Measurements from ENCODE around the gene STYXL2.

Gene STYXL2

GRCh38 chr1:167105271-167106118 is 11.6 kb downstream of the STYXL2 start:
- DNase-seq (ENCODE audit: insufficient read length, low spot score) (no peak), FAIRE-seq (peak; percentile 45)

- DNase-seq (ENCODE audit: insufficient read length, low spot score) = no peak
- FAIRE-seq = no peak
Observed at GRCh38 chr1:167106119-167106461, 12.2 kb downstream of the STYXL2 start.

GRCh38 chr1:167107456-167107855 is 13.6 kb downstream of the STYXL2 start:
- FAIRE-seq (no peak), DNase-seq (ENCODE audit: insufficient read length, low spot score) (no peak)

- DNase-seq (ENCODE audit: insufficient read length, low spot score) (no peak), FAIRE-seq (no peak)
Observed at GRCh38 chr1:167109125-167109524, 15.2 kb downstream of the STYXL2 start.

- peak; percentile 54 for FAIRE-seq
- no peak for DNase-seq (ENCODE audit: insufficient read length, low spot score)
Observed at GRCh38 chr1:167110586-167110985, 16.7 kb downstream of the STYXL2 start.

GRCh38 chr1:167111868-167112709 is 18.2 kb downstream of the STYXL2 start:
- FAIRE-seq (no peak), DNase-seq (ENCODE audit: insufficient read length, low spot score) (no peak)

- DNase-seq (ENCODE audit: insufficient read length, low spot score) (no peak), FAIRE-seq (no peak)
Observed at GRCh38 chr1:167114725-167115124, 20.9 kb downstream of the STYXL2 start.

- no peak for DNase-seq (ENCODE audit: insufficient read length, low spot score)
- FAIRE-seq = no peak
Observed at GRCh38 chr1:167115655-167116054, 21.8 kb downstream of the STYXL2 start.

- FAIRE-seq (no peak), DNase-seq (ENCODE audit: insufficient read length, low spot score) (no peak)
Observed at GRCh38 chr1:167116174-167116573, 22.3 kb downstream of the STYXL2 start.

- no peak for FAIRE-seq
- DNase-seq (ENCODE audit: insufficient read length, low spot score) = no peak
Observed at GRCh38 chr1:167117225-167117624, 23.4 kb downstream of the STYXL2 start.

GRCh38 chr1:167118188-167118587 is 24.3 kb downstream of the STYXL2 start:
- no peak for DNase-seq (ENCODE audit: insufficient read length, low spot score)
- FAIRE-seq = no peak

GRCh38 chr1:167119696-167120095 is 25.8 kb downstream of the STYXL2 start:
- DNase-seq (ENCODE audit: insufficient read length, low spot score) (no peak), FAIRE-seq (no peak)

GRCh38 chr1:167120899-167121298 is 27.0 kb downstream of the STYXL2 start:
- no peak for FAIRE-seq
- DNase-seq (ENCODE audit: insufficient read length, low spot score) = no peak

- no peak for DNase-seq (ENCODE audit: insufficient read length, low spot score)
- no peak for FAIRE-seq
Observed at GRCh38 chr1:167121375-167122120, 27.7 kb downstream of the STYXL2 start.

GRCh38 chr1:167122121-167122480 is 28.2 kb downstream of the STYXL2 start:
- DNase-seq (ENCODE audit: insufficient read length, low spot score) (no peak), FAIRE-seq (no peak)

GRCh38 chr1:167122568-167122967 is 28.7 kb downstream of the STYXL2 start:
- FAIRE-seq (no peak), DNase-seq (ENCODE audit: insufficient read length, low spot score) (no peak)

GRCh38 chr1:167126317-167126716 is 32.4 kb downstream of the STYXL2 start:
- no peak for FAIRE-seq

GRCh38 chr1:167126811-167127210 is 32.9 kb downstream of the STYXL2 start:
- no peak for DNase-seq (ENCODE audit: insufficient read length, low spot score)

More at GRCh38 chr1:167126317-167126716, 32.4 kb downstream of the STYXL2 start:
- no peak for DNase-seq (ENCODE audit: insufficient read length, low spot score)

GRCh38 chr1:167127236-167127635 is 33.4 kb downstream of the STYXL2 start:
- DNase-seq (ENCODE audit: insufficient read length, low spot score) (no peak), FAIRE-seq (no peak)

More at GRCh38 chr1:167126811-167127210, 32.9 kb downstream of the STYXL2 start:
- FAIRE-seq = no peak

- FAIRE-seq (no peak), DNase-seq (ENCODE audit: insufficient read length, low spot score) (no peak)
Observed at GRCh38 chr1:167127661-167128060, 33.8 kb downstream of the STYXL2 start.

All from GM19239 (cell line).